Caco-2 (cell line): ENCODE measurements around the gene GNPAT. TPM values are rescaled to one million over a fixed set of nuclear protein-coding genes. Genes with fewer than 3 reads are reported as not detected.

ENCODE experiments used
- BruUV-seq: library from RNA; stranded (reverse); fragments of 400-500 nt; replicated peaks from 2 replicates; lab custom pipeline; 2021; lab: Mats Ljungman, UMichigan
- CTCF ChIA-PET: fragments of 300-600 bp; sonication (Branson Sonifier 250); formaldehyde crosslinking; loops from one replicate; lab custom pipeline; 2022; ENCODE audit warnings: antibody characterized with exemption; lab: Charles Lee
- POLR2A ChIA-PET: fragments of 300-600 bp; sonication (Branson Sonifier 250); formaldehyde crosslinking; loops from one replicate; lab custom pipeline; 2022; ENCODE audit warnings: antibody characterized with exemption; lab: Charles Lee
- DNase-seq, 2 experiments: peaks; one replicate each; pipeline versions ENCODE4 v3.0.0 to v3.0.0-alpha.2; 2020 to 2022
- H3K27me3 ChIP-seq: replicated peaks from 2 replicates; pipeline ENCODE4 v1.6.0; 2011; ENCODE audit warnings: low read length; ENCODE audit not compliant: control insufficient read depth, insufficient read depth
- H3K36me3 ChIP-seq: 2 replicates; pipeline ENCODE4 v1.5.1; 2011; ENCODE audit warnings: low read length; ENCODE audit not compliant: control insufficient read depth, insufficient read depth
- H3K4me1 ChIP-seq: fragments of 250-450 bp; sonication (Bioruptor Pico); 2 replicates; pipeline ENCODE4 v1.5.1; 2020; ENCODE audit warnings: mild to moderate bottlenecking
- H3K4me3 ChIP-seq: 2 replicates; pipeline ENCODE4 v1.5.1; 2011; ENCODE audit warnings: low read depth, mild to moderate bottlenecking, control low read depth, low read length
- H3K9me3 ChIP-seq: fragments of 250-450 bp; sonication (Bioruptor Pico); 2 replicates; pipeline ENCODE4 v1.5.1; 2020; ENCODE audit warnings: mild to moderate bottlenecking, moderate library complexity
- H3K27ac Mint-ChIP-seq: one replicate; pipeline ENCODE4 v1.8.0; 2022; ENCODE audit warnings: mixed read lengths; ENCODE audit not compliant: unreplicated experiment
- H3K27me3 Mint-ChIP-seq: one replicate; pipeline ENCODE4 v1.8.0; 2022; ENCODE audit warnings: mixed read lengths; ENCODE audit not compliant: insufficient read depth, unreplicated experiment
- H3K36me3 Mint-ChIP-seq: one replicate; pipeline ENCODE4 v1.8.0; 2022; ENCODE audit warnings: mild to moderate bottlenecking, mixed read lengths; ENCODE audit not compliant: insufficient read depth, unreplicated experiment
- H3K4me1 Mint-ChIP-seq: one replicate; pipeline ENCODE4 v1.8.0; 2022; ENCODE audit warnings: low read depth, mixed read lengths; ENCODE audit not compliant: unreplicated experiment
- H3K4me3 Mint-ChIP-seq: one replicate; pipeline ENCODE4 v1.8.0; 2022; ENCODE audit warnings: mild to moderate bottlenecking, moderate library complexity, mixed read lengths; ENCODE audit not compliant: unreplicated experiment
- H3K9me3 Mint-ChIP-seq: one replicate; pipeline ENCODE4 v1.8.0; 2022; ENCODE audit warnings: mixed read lengths; ENCODE audit not compliant: unreplicated experiment
- intact Hi-C: fragments of 100-400 bp; cut with micrococcal nuclease; formaldehyde crosslinking; loops from one replicate; pipeline ENCODE4 v1.10.0; 2022; ENCODE audit not compliant: unreplicated experiment
- total RNA-seq: library from RNA; stranded (reverse); gene quantifications from 2 replicates; pipeline ENCODE4 v1.2.3, GENCODE V29; 2022
- TF ChIP-seq, protein P1 (sequence below), 2 experiments: fragments of 200-600 bp in 1 of 2; IDR thresholded peaks; 1 replicate in 1 of 2; 2 replicates in 1 of 2; pipeline versions ENCODE4 v1.5.1 to v1.8.0; 2011 to 2022; ENCODE audit warnings: antibody characterized with exemption in 1 of 2, control low read depth in 1 of 2, inconsistent platforms in 1 of 2, low read depth in 1 of 2, low read length in 1 of 2, mild to moderate bottlenecking in 1 of 2, moderate library complexity in 1 of 2; ENCODE audit not compliant: insufficient read depth in 1 of 2, severe bottlenecking in 1 of 2, unreplicated experiment in 1 of 2

GNPAT gene
- total RNA-seq, 1 experiment from 2014 or later: 64.4 TPM

DNA sequence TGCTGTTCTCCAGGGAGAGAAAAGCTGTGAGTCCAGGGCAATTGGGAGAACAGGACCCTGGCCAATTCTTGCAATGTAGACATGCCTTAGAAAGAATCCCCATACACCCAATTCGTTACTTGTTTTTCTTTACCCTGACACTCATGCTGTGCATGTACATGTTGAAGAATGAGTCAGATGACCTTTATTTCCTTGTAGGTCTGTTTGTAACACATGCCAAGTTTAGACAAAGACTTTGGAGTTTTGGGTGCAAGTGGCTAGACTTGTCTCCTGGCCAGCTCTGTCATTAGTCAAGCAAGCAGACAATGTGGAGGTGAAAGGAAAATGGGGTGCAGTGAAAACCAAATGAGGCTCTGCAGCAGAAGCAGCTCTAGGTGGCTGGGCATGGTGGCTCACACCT, 38.1 kb downstream of the GNPAT start:
- no peak for DNase-seq
- no peak overlapping the region for H3K27ac Mint-ChIP-seq
- BruUV-seq: no TSS peak
- intact Hi-C loops: no loop called here
- no peak overlapping the region for H3K4me3 Mint-ChIP-seq
- no peaks in the 10 kb centered on the region for H3K9me3 ChIP-seq
- H3K9me3 Mint-ChIP-seq: no peaks in the 10 kb centered on the region
- H3K4me1 ChIP-seq: no peaks in the 10 kb centered on the region
- CTCF ChIA-PET: no interaction called here
- H3K4me3 ChIP-seq: no peak overlapping the region
- no peaks in the 10 kb centered on the region for H3K27me3 Mint-ChIP-seq
- no peaks in the 10 kb centered on the region for H3K27me3 ChIP-seq
- peaks cover under 1% of the 10 kb centered on the region for H3K36me3 ChIP-seq
- TF ChIP-seq, protein P1, sequence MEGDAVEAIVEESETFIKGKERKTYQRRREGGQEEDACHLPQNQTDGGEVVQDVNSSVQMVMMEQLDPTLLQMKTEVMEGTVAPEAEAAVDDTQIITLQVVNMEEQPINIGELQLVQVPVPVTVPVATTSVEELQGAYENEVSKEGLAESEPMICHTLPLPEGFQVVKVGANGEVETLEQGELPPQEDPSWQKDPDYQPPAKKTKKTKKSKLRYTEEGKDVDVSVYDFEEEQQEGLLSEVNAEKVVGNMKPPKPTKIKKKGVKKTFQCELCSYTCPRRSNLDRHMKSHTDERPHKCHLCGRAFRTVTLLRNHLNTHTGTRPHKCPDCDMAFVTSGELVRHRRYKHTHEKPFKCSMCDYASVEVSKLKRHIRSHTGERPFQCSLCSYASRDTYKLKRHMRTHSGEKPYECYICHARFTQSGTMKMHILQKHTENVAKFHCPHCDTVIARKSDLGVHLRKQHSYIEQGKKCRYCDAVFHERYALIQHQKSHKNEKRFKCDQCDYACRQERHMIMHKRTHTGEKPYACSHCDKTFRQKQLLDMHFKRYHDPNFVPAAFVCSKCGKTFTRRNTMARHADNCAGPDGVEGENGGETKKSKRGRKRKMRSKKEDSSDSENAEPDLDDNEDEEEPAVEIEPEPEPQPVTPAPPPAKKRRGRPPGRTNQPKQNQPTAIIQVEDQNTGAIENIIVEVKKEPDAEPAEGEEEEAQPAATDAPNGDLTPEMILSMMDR (IDR thresholded peaks at IDR 0.05; ENCODE audit: insufficient read depth in 1 of 2, low read depth in 1 of 2, low read length in 1 of 2, severe bottlenecking in 1 of 2, unreplicated experiment in 1 of 2): no peak
- H3K4me1 Mint-ChIP-seq: no peaks in the 10 kb centered on the region
- peaks cover 39% of the 10 kb centered on the region for H3K36me3 Mint-ChIP-seq
- POLR2A ChIA-PET: no interaction called here

DNA sequence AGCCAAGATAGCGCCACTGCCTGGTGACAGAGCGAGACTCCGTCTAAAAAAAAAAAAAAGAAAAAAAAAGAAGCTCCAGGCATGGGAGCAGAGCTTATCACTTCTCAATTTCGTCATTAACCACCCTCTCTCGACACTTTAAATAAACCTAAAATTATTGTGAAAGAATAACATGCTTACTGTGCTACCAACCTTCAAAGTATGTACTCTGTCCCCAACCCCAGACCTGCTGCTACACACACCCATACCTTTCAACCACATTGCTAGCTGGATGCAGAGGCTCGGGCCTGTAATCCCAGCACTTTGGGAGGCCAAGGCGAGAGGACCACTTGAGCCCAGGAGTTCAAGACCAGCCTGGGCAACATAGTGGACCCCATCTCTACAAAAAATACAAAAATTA, 38.7 kb downstream of the GNPAT start:
- H3K27me3 ChIP-seq: no peaks in the 10 kb centered on the region
- no peaks in the 10 kb centered on the region for H3K4me1 ChIP-seq
- Mint-ChIP-seq H3K4me3 (no peak overlapping the region), H3K9me3 (no peaks in the 10 kb centered on the region), H3K4me1 (no peaks in the 10 kb centered on the region), H3K27me3 (no peaks in the 10 kb centered on the region), H3K27ac (no peak overlapping the region), H3K36me3 (peaks cover 33% of the 10 kb centered on the region)
- H3K4me3 ChIP-seq: no peak overlapping the region
- POLR2A ChIA-PET: no interaction called here
- CTCF ChIA-PET: no interaction called here
- H3K36me3 ChIP-seq: no peaks in the 10 kb centered on the region; the same call in 1 of the 2 replicates
- intact Hi-C loops: no loop called here
- BruUV-seq: no TSS peak
- no peak for DNase-seq
- TF ChIP-seq, protein P1 (IDR thresholded peaks at IDR 0.05; ENCODE audit: insufficient read depth in 1 of 2, low read depth in 1 of 2, low read length in 1 of 2, severe bottlenecking in 1 of 2, unreplicated experiment in 1 of 2): no peak
- H3K9me3 ChIP-seq: no peaks in the 10 kb centered on the region

DNA sequence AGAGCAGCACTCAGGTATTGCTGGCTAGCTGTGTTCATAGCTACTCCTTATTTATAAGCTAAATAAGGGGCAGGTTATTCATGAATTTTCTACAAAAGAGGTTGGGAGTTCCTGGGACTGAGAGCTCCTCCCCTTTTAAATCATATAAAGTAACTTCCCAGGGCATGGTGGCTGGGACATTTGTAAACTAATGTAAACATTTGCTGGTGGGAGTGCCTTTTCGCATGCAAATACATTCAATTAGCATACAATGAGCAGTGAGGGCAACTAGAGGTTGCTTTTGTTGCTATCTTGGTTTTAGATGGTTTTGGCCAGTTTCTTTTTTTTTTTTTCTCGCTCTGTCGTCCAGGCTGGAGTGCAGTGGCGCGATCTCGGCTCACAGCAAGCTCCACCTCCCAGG, 43.4 kb downstream of the GNPAT start:
- H3K9me3 Mint-ChIP-seq: no peaks in the 10 kb centered on the region
- CTCF ChIA-PET: no interaction called here
- Histone ChIP-seq H3K36me3 (no peaks in the 10 kb centered on the region), H3K4me1 (no peaks in the 10 kb centered on the region), H3K9me3 (no peaks in the 10 kb centered on the region), H3K4me3 (no peak overlapping the region), H3K27me3 (no peaks in the 10 kb centered on the region)
- no peaks in the 10 kb centered on the region for H3K27me3 Mint-ChIP-seq
- no peak overlapping the region for H3K27ac Mint-ChIP-seq
- no peak overlapping the region for H3K4me3 Mint-ChIP-seq
- no TSS peak for BruUV-seq
- TF ChIP-seq, protein P1 (IDR thresholded peaks at IDR 0.05; ENCODE audit: insufficient read depth in 1 of 2, low read depth in 1 of 2, low read length in 1 of 2, severe bottlenecking in 1 of 2, unreplicated experiment in 1 of 2): no peak
- no peaks in the 10 kb centered on the region for H3K4me1 Mint-ChIP-seq
- intact Hi-C loops: no loop called here
- no peak for DNase-seq
- POLR2A ChIA-PET: no interaction called here
- H3K36me3 Mint-ChIP-seq: no peaks in the 10 kb centered on the region
